ENCODE results near the gene RBBP6.
"Not testable (repeated sequence)": the region's sequence is repeated elsewhere in the genome, so short reads cannot be mapped to it uniquely, and the experiment has no call there.

Gene RBBP6

GRCh38 chr16:24573141-24573540, 33.8 kb downstream of the RBBP6 start:
- TF ChIP-seq ZNF362 (tag by site-specific recombination; IDR thresholded peaks at IDR 0.05) (peak; percentile 19; the same call in 1 of the 2 replicates), ZNF692 (tag by site-specific recombination; IDR thresholded peaks at IDR 0.05) (no peak)
- peaks cover 40 to 42% of the 10 kb centered on the region in 2 experiments for H3K36me3 ChIP-seq (ENCODE audit: control insufficient read depth in 2 of 2, insufficient read depth in 1 of 2, low read length in 2 of 2)
- POLR2A ChIA-PET: no interaction called here
- H3K27ac ChIP-seq (ENCODE audit: extremely low read depth, low read depth, low read length): no peak overlapping the region
- no peaks in the 10 kb centered on the region for H3K4me1 ChIP-seq (ENCODE audit: control insufficient read depth, insufficient read depth, low read length)
- H3K4me3 ChIP-seq (ENCODE audit: low read depth, low read length): no peak overlapping the region
- CTCF ChIA-PET: interaction anchor here (1.0 kb wide), 1 partner anchor 56 kb away, joined by 3 read pairs; no protein-coding TSS in a partner anchor
- H3K9me3 ChIP-seq (ENCODE audit: control insufficient read depth, insufficient read depth, low read depth, low read length): no peaks in the 10 kb centered on the region

- CTCF ChIA-PET: interaction anchor here (0.6 kb wide), 1 partner anchor 1929 kb away, joined by 3 read pairs; no protein-coding TSS in a partner anchor
- POLR2A ChIA-PET: not testable (repeated sequence)
Measured at GRCh38 chr16:24574515-24575485, 35.4 kb downstream of the RBBP6 start.

GRCh38 chr16:24575791-24576190, 36.4 kb downstream of the RBBP6 start:
- H3K9me3 ChIP-seq (ENCODE audit: control insufficient read depth, insufficient read depth, low read depth, low read length); H3K4me1 ChIP-seq (ENCODE audit: control insufficient read depth, insufficient read depth, low read length); POLR2A ChIA-PET; H3K27ac ChIP-seq (ENCODE audit: extremely low read depth, low read depth, low read length); H3K4me3 ChIP-seq (ENCODE audit: low read depth, low read length): not testable (repeated sequence)
- H3K36me3 ChIP-seq (ENCODE audit: control insufficient read depth in 2 of 2, insufficient read depth in 1 of 2, low read length in 2 of 2): peaks cover 14 to 16% of the 10 kb centered on the region in 2 experiments
- CTCF ChIA-PET: interaction anchor here (0.6 kb wide), 1 partner anchor 1930 kb away, joined by 3 read pairs; no protein-coding TSS in a partner anchor

More at GRCh38 chr16:24574515-24575485, 35.4 kb downstream of the RBBP6 start:
- not testable (repeated sequence) for H3K4me1 ChIP-seq (ENCODE audit: control insufficient read depth, insufficient read depth, low read length); H3K27ac ChIP-seq (ENCODE audit: extremely low read depth, low read depth, low read length); H3K9me3 ChIP-seq (ENCODE audit: control insufficient read depth, insufficient read depth, low read depth, low read length); H3K4me3 ChIP-seq (ENCODE audit: low read depth, low read length)
- peaks cover 23 to 26% of the 10 kb centered on the region in 2 experiments for H3K36me3 ChIP-seq (ENCODE audit: control insufficient read depth in 2 of 2, insufficient read depth in 1 of 2, low read length in 2 of 2)
- TF ChIP-seq ZNF639 (tag by site-specific recombination; IDR thresholded peaks at IDR 0.05) (0 out of 2 replicates have a peak, but pooled peaks have one; percentile 20), ZNF18 (tag by site-specific recombination; IDR thresholded peaks at IDR 0.05) (peak; percentile 72)

- ChIA-PET CTCF (no interaction called here), POLR2A (no interaction called here)
- Histone ChIP-seq H3K9me3 (ENCODE audit: control insufficient read depth, insufficient read depth, low read depth, low read length) (no peaks in the 10 kb centered on the region), H3K4me1 (ENCODE audit: control insufficient read depth, insufficient read depth, low read length) (no peaks in the 10 kb centered on the region), H3K36me3 (ENCODE audit: control insufficient read depth in 2 of 2, insufficient read depth in 1 of 2, low read length in 2 of 2) (peaks cover 0 to 3% of the 10 kb centered on the region in 2 experiments; a peak in 1 of 3 replicates), H3K27ac (ENCODE audit: extremely low read depth, low read depth, low read length) (no peak overlapping the region), H3K4me3 (ENCODE audit: low read depth, low read length) (no peak overlapping the region)
- no peak for TF ChIP-seq ZNF514 (tag by site-specific recombination; IDR thresholded peaks at IDR 0.05)
- no peak for TF ChIP-seq ZNF10 (tag by site-specific recombination; IDR thresholded peaks at IDR 0.05)
- TF ChIP-seq PBX3 (CRISPR knock-in tag; IDR thresholded peaks at IDR 0.05): no peak
- TF ChIP-seq HIC1 (tag by site-specific recombination; IDR thresholded peaks at IDR 0.05): no peak
- TF ChIP-seq ZNF18 (tag by site-specific recombination; IDR thresholded peaks at IDR 0.05): no peak
- no peak for TF ChIP-seq MYNN (tag by site-specific recombination; IDR thresholded peaks at IDR 0.05; ENCODE audit: borderline replicate concordance)
- TF ChIP-seq ZFP37 (tag by site-specific recombination; IDR thresholded peaks at IDR 0.05): no peak
- TF ChIP-seq FEZF1 (tag by site-specific recombination; IDR thresholded peaks at IDR 0.05): no peak
Measured at GRCh38 chr16:24577167-24577566, 37.8 kb downstream of the RBBP6 start.

All from HEK293 (cell line).